Prostate gland (tissue), 2 donors: Measurements from ENCODE around the gene DNAH14. TPM values are rescaled to one million over a fixed set of nuclear protein-coding genes. Genes with fewer than 3 reads are reported as not detected.
"Not testable (repeated sequence)": the region's sequence is repeated elsewhere in the genome, so short reads cannot be mapped to it uniquely, and the experiment has no call there.

Source experiments
- DNase-seq: peaks from one replicate; pipeline ENCODE4 v3.0.0-alpha.2; 2019; ENCODE audit warnings: low spot score
- H3K27ac ChIP-seq, 2 donors: fragments of 200-600 bp; sonication (generic); 2 replicates each; pipeline ENCODE4 v1.5.1; 2017 to 2019
- H3K27me3 ChIP-seq: fragments of 200-600 bp; sonication (generic); replicated peaks from 2 replicates; pipeline ENCODE4 v1.5.1; 2019; ENCODE audit not compliant: insufficient read depth
- H3K36me3 ChIP-seq, 2 donors: fragments of 200-600 bp; sonication (generic); 1 replicate in 1 of 2; 2 replicates in 1 of 2; pipeline versions ENCODE4 v1.5.1 to v1.8.1; 2017 to 2019
- H3K4me1 ChIP-seq: fragments of 200-600 bp; sonication (generic); replicated peaks from 2 replicates; pipeline ENCODE4 v1.5.1; 2019
- H3K4me3 ChIP-seq, 2 donors: fragments of 200-600 bp; sonication (generic); 2 replicates each; pipeline ENCODE4 v1.5.1; 2017 to 2019
- H3K9me3 ChIP-seq: fragments of 200-600 bp; sonication (generic); 2 replicates; pipeline ENCODE4 v1.5.1; 2017
- POLR2A ChIP-seq: fragments of 450-650 bp; IDR thresholded peaks from one replicate; pipeline ENCODE4 v1.6.1; 2016; ENCODE audit warnings: antibody characterized with exemption, mild to moderate bottlenecking
- POLR2AphosphoS5 ChIP-seq: sonication (generic); formaldehyde crosslinking; IDR thresholded peaks from one replicate; pipeline ENCODE4 v1.6.1; 2017; ENCODE audit warnings: antibody characterized with exemption
- WGBS: methylation state at CpG from one replicate; pipeline ENCODE4 v1.1.5; 2018; 5-methylcytosine and 5-hydroxymethylcytosine counted together
- intact Hi-C: fragments of 100-400 bp; cut with DNase I; formaldehyde crosslinking; loops from one replicate; pipeline ENCODE4 v1.14.2; 2022
- total RNA-seq, 2 donors: library from RNA; depleted of rRNA; stranded (reverse); fragments of >200 nt; gene quantifications; one replicate each; pipeline ENCODE4 v1.1.0, GENCODE V29; 2016
- TF ChIP-seq, protein P1 (sequence below), 4 experiments: fragments of 200-600 bp in 2 of 4; fragments of 450-650 bp in 2 of 4; sonication (generic) in 2 of 4; IDR thresholded peaks; 1 replicate in 3 of 4; 2 replicates in 1 of 4; pipeline ENCODE4 v1.5.1; 2016 to 2019; ENCODE audit warnings: antibody characterized with exemption in 4 of 4, mild to moderate bottlenecking in 2 of 4, moderate library complexity in 2 of 4

The DNAH14 gene
- total RNA-seq, 2 donors from 2014 or later, result 16.5 to 26.8 TPM

DNA sequence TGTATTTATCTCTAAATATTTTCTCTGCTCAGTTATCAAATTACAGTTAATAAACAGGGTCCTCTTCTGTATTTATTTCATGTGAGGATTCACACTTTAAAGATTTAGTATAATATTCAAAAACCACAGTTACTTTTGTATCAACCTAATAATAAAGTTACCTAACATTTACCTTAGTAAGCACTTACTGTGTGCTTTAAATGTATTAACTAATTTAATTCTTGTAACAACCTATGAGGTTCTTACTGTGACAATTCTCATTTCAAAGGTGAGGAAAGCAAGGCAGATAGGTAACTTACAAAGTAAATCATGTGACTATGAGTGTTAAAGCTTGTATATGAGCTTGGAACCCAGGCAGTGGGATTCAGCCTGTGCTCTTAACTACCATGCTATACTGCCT, 30.2 kb downstream of the DNAH14 start:
- Histone ChIP-seq H3K27me3 (no peaks in the 10 kb centered on the region), H3K9me3 (no peaks in the 10 kb centered on the region), H3K4me3 (no peak overlapping the region), H3K36me3 (no peaks in the 10 kb centered on the region), H3K27ac (no peak overlapping the region), H3K4me1 (no peaks in the 10 kb centered on the region)
- TF ChIP-seq POLR2AphosphoS5 (no peak), POLR2A (no peak)
- TF ChIP-seq, protein P1, sequence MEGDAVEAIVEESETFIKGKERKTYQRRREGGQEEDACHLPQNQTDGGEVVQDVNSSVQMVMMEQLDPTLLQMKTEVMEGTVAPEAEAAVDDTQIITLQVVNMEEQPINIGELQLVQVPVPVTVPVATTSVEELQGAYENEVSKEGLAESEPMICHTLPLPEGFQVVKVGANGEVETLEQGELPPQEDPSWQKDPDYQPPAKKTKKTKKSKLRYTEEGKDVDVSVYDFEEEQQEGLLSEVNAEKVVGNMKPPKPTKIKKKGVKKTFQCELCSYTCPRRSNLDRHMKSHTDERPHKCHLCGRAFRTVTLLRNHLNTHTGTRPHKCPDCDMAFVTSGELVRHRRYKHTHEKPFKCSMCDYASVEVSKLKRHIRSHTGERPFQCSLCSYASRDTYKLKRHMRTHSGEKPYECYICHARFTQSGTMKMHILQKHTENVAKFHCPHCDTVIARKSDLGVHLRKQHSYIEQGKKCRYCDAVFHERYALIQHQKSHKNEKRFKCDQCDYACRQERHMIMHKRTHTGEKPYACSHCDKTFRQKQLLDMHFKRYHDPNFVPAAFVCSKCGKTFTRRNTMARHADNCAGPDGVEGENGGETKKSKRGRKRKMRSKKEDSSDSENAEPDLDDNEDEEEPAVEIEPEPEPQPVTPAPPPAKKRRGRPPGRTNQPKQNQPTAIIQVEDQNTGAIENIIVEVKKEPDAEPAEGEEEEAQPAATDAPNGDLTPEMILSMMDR (IDR thresholded peaks at IDR 0.05), result no peak
- intact Hi-C loops, result no loop called here
- no peak for DNase-seq

DNA sequence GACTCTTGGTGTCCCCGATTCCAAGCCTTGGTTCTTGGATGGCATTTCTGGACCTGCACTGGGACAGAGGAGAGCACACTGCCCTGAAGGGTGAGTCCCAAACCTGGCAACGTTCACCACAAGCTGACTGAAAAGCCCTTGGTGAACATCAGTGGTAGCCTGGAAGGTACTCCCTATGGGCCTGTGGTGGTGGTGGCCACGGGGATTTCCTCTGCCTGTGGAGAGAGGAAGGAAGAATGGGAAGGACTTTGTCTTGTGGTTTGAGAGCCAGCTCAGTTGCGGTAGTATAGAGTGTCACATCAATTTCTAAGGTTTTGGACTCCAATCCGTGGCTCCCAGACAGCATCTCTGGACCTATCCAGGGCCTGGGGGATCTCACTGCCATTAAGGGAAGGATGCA, 50.7 kb downstream of the DNAH14 start:
- TF ChIP-seq POLR2A (no peak), POLR2AphosphoS5 (no peak)
- TF ChIP-seq, protein P1 (IDR thresholded peaks at IDR 0.05), result no peak
- H3K27ac ChIP-seq, result no peak overlapping the region
- H3K4me1 ChIP-seq, result no peaks in the 10 kb centered on the region
- no peaks in the 10 kb centered on the region for H3K36me3 ChIP-seq
- DNase-seq, result no peak
- no peaks in the 10 kb centered on the region for H3K9me3 ChIP-seq
- no peaks in the 10 kb centered on the region for H3K27me3 ChIP-seq
- no peak overlapping the region for H3K4me3 ChIP-seq
- intact Hi-C loops, result no loop called here
- WGBS, result 89% methylated on average over 5 of the region's 5 CpGs

DNA sequence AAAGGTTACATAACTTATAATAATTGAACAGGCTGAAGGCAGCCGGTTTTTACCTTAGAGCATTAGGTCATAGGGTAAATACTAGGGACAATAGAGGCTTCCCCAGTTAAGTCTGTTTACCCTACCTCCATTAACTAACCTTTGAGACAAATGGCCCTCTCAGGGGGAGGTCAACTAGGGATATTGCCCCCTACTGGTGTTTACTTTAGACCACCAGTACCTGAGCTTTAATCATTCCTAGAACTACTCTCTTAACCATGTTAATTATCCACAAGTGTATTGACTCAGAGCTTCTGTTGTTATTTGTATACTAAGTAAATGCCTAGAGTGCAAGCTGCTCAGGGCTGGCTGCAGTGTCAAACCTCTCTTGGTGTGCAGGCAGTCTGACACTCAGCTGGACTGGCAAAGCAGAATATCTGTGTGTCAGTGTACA, 52.5 kb downstream of the DNAH14 start:
- intact Hi-C loops, H3K36me3 ChIP-seq: not testable (repeated sequence)
- WGBS, result 26% methylated on average over 1 of the region's 1 CpG

DNA sequence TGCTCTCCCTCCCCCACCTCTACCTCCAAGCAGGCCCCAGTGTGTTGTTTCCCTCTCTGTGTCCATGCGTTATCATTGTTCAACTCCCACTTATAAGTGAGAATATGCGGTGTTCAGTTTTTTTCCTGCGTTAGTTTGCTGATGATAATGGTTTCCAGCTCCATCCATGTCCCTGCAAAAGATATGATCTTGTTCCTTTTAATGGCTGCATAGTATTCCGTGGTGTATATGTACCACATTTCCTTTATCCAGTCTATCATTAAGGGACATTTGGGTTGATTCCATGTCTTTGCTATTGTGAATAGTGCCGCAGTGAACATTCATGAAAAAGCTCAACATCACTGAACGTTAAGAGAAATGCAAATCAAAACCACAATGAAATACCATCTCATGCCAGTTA, 58.6 kb downstream of the DNAH14 start:
- no peaks in the 10 kb centered on the region for H3K4me1 ChIP-seq
- H3K36me3 ChIP-seq, result no peaks in the 10 kb centered on the region
- no peak for DNase-seq
- intact Hi-C loops, result no loop called here
- WGBS, result 95% methylated on average over 6 of the region's 6 CpGs
- no peaks in the 10 kb centered on the region for H3K27me3 ChIP-seq
- no peak for TF ChIP-seq POLR2AphosphoS5
- TF ChIP-seq, protein P1 (IDR thresholded peaks at IDR 0.05), result no peak
- TF ChIP-seq POLR2A, result no peak
- H3K9me3 ChIP-seq, result no peaks in the 10 kb centered on the region
- H3K4me3 ChIP-seq, result no peak overlapping the region
- no peak overlapping the region for H3K27ac ChIP-seq

More for the DNA sequence above, 52.5 kb downstream of the DNAH14 start:
- DNase-seq, H3K4me1 ChIP-seq, H3K27me3 ChIP-seq, H3K9me3 ChIP-seq, H3K27ac ChIP-seq, H3K4me3 ChIP-seq: not testable (repeated sequence)

DNA sequence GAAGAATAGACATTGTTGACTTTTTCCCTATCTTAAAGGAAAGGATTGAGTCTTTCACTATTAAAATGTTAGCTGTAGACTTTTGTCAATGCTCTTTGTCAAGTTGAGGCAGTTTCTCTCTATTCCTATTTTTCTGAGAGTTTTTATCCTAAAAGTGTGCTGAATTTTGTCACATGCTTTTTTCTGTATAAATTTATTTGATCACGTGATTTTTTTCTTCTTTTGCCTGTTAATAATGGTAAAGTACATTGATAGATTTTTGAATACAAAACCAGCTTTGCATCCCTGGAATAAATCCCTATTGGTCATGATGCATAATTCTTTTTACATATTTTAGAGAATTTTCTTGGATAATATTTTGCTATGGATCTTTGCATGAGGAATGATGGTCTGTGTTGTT, 60.1 kb downstream of the DNAH14 start:
- H3K27me3 ChIP-seq, result no peaks in the 10 kb centered on the region
- DNase-seq, result no peak
- H3K4me1 ChIP-seq, result no peaks in the 10 kb centered on the region
- intact Hi-C loops, result no loop called here
- no peak overlapping the region for H3K4me3 ChIP-seq
- no peaks in the 10 kb centered on the region for H3K36me3 ChIP-seq
- TF ChIP-seq POLR2A (no peak), POLR2AphosphoS5 (no peak)
- TF ChIP-seq, protein P1 (IDR thresholded peaks at IDR 0.05), result no peak
- no peaks in the 10 kb centered on the region for H3K9me3 ChIP-seq
- WGBS, result 65% methylated on average over 1 of the region's 1 CpG
- H3K27ac ChIP-seq, result no peak overlapping the region

DNA sequence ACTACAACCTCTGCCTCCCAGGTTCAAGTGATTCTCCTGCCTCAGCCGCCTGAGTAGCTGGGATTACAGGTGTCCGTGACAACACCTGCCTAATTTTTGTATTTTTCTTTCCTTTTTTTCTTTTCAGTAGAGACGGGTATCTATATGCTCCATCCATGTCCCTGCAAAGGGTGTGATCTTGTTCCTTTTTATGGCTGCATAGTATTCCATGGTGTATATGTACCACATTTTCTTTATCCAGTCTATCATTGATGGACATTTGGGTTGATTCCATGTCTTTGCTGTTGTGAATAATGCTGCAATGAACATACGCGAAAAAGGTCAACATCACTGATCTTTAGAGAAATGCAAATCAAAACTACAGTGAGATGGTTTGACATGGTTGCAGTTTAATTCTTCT, 62.1 kb downstream of the DNAH14 start:
- DNase-seq, intact Hi-C loops, H3K27ac ChIP-seq, H3K4me3 ChIP-seq, H3K4me1 ChIP-seq, H3K9me3 ChIP-seq, H3K36me3 ChIP-seq, H3K27me3 ChIP-seq: not testable (repeated sequence)
- WGBS, result 97% methylated on average over 5 of the region's 5 CpGs
